Astrocyte (in vitro differentiated cells and primary cell): ENCODE results near the gene BPIFA2. TPM values are rescaled to one million over a fixed set of nuclear protein-coding genes. Genes with fewer than 3 reads are reported as not detected.

ENCODE experiments used
- DNase-seq: peaks from one replicate; pipeline ENCODE4 v3.0.0-alpha.2; 2010; ENCODE audit warnings: low read depth
- FAIRE-seq: peaks from 2 replicates; lab custom pipeline; 2011; peaks lifted over from hg19 to GRCh38; lab: Jason Lieb, UNC
- H2AFZ ChIP-seq: 2 replicates; pipeline ENCODE4 v1.6.0; 2012; ENCODE audit warnings: low read depth, low read length, inconsistent platforms
- H3K27ac ChIP-seq: 2 replicates; pipeline ENCODE4 v1.5.1; 2011; ENCODE audit warnings: low read depth, low read length, inconsistent platforms
- H3K27me3 ChIP-seq: 2 replicates; pipeline ENCODE4 v1.6.0; 2011; ENCODE audit warnings: low read length, inconsistent platforms; ENCODE audit not compliant: insufficient read depth
- H3K36me3 ChIP-seq: 2 replicates; pipeline ENCODE4 v1.5.1; 2011; ENCODE audit warnings: low read length, inconsistent platforms; ENCODE audit not compliant: insufficient read depth
- H3K4me1 ChIP-seq: 2 replicates; pipeline ENCODE4 v1.5.1; 2011; ENCODE audit warnings: low read length, inconsistent platforms; ENCODE audit not compliant: insufficient read depth
- H3K4me2 ChIP-seq: 2 replicates; pipeline ENCODE4 v1.6.0; 2012; ENCODE audit warnings: low read length, inconsistent platforms
- H3K4me3 ChIP-seq: 2 replicates; pipeline ENCODE4 v1.5.1; 2011; ENCODE audit warnings: low read depth, mild to moderate bottlenecking, low read length, inconsistent platforms; ENCODE audit not compliant: insufficient read depth
- H3K79me2 ChIP-seq: 2 replicates; pipeline ENCODE4 v1.6.0; 2012; ENCODE audit warnings: mild to moderate bottlenecking, low read length, inconsistent platforms; ENCODE audit not compliant: insufficient read depth
- H3K9ac ChIP-seq: 2 replicates; pipeline ENCODE4 v1.6.0; 2012; ENCODE audit warnings: mild to moderate bottlenecking, low read length, inconsistent platforms
- H3K9me3 ChIP-seq: 2 replicates; pipeline ENCODE4 v1.5.1; 2012; ENCODE audit warnings: low read depth, mild to moderate bottlenecking, low read length, inconsistent platforms; ENCODE audit not compliant: insufficient read depth
- H4K20me1 ChIP-seq: 2 replicates; pipeline ENCODE4 v1.6.0; 2012; ENCODE audit warnings: low read length, inconsistent platforms; ENCODE audit not compliant: insufficient read depth
- H3K27ac Mint-ChIP-seq: one replicate; pipeline ENCODE4 v1.8.0; 2021; ENCODE audit warnings: mild to moderate bottlenecking, mixed read lengths; ENCODE audit not compliant: unreplicated experiment
- H3K27me3 Mint-ChIP-seq: one replicate; pipeline ENCODE4 v1.8.0; 2021; ENCODE audit warnings: low read depth, mixed read lengths; ENCODE audit not compliant: unreplicated experiment
- H3K36me3 Mint-ChIP-seq: one replicate; pipeline ENCODE4 v1.8.0; 2021; ENCODE audit warnings: low read depth, mixed read lengths; ENCODE audit not compliant: unreplicated experiment
- H3K4me1 Mint-ChIP-seq: one replicate; pipeline ENCODE4 v1.8.0; 2021; ENCODE audit warnings: low read depth, mixed read lengths; ENCODE audit not compliant: unreplicated experiment
- H3K4me3 Mint-ChIP-seq: one replicate; pipeline ENCODE4 v1.8.0; 2021; ENCODE audit warnings: mild to moderate bottlenecking, moderate library complexity, mixed read lengths; ENCODE audit not compliant: unreplicated experiment
- H3K9me3 Mint-ChIP-seq: one replicate; pipeline ENCODE4 v1.8.0; 2021; ENCODE audit warnings: mild to moderate bottlenecking, mixed read lengths; ENCODE audit not compliant: unreplicated experiment
- EZH2 ChIP-seq: IDR thresholded peaks from 2 replicates; pipeline ENCODE4 v1.6.1; 2012; ENCODE audit warnings: mild to moderate bottlenecking, low read length, inconsistent platforms; ENCODE audit not compliant: insufficient read depth
- total RNA-seq: library from RNA; stranded (reverse); gene quantifications from 2 replicates; pipeline ENCODE4 v1.2.1, GENCODE V29; 2021
- TF ChIP-seq, protein P1 (sequence below): IDR thresholded peaks from 2 replicates; pipeline ENCODE4 v1.5.1; 2011; ENCODE audit warnings: low read depth, mild to moderate bottlenecking, inconsistent platforms, low read length, moderate library complexity; ENCODE audit not compliant: insufficient read depth

The BPIFA2 gene
- total RNA-seq, 1 donor from 2014 or later = not detected

GRCh38 chr20:33169176-33169794 is 1.3 kb downstream of the BPIFA2 start:
- H3K36me3 Mint-ChIP-seq = no peaks in the 10 kb centered on the region
- Histone ChIP-seq H3K4me3 (no peak overlapping the region), H3K4me2 (no peak overlapping the region), H3K36me3 (no peaks in the 10 kb centered on the region), H3K4me1 (no peaks in the 10 kb centered on the region), H3K9me3 (no peaks in the 10 kb centered on the region), H4K20me1 (no peaks in the 10 kb centered on the region), H3K79me2 (no peaks in the 10 kb centered on the region), H2AFZ (no peak overlapping the region), H3K27ac (no peak overlapping the region), H3K9ac (no peak overlapping the region), H3K27me3 (no peaks in the 10 kb centered on the region)
- H3K27me3 Mint-ChIP-seq = peaks cover 23% of the 10 kb centered on the region
- H3K9me3 Mint-ChIP-seq = peaks cover 6% of the 10 kb centered on the region
- no peaks in the 10 kb centered on the region for H3K4me1 Mint-ChIP-seq
- no peak overlapping the region for H3K4me3 Mint-ChIP-seq
- no peak for FAIRE-seq
- TF ChIP-seq, protein P1, sequence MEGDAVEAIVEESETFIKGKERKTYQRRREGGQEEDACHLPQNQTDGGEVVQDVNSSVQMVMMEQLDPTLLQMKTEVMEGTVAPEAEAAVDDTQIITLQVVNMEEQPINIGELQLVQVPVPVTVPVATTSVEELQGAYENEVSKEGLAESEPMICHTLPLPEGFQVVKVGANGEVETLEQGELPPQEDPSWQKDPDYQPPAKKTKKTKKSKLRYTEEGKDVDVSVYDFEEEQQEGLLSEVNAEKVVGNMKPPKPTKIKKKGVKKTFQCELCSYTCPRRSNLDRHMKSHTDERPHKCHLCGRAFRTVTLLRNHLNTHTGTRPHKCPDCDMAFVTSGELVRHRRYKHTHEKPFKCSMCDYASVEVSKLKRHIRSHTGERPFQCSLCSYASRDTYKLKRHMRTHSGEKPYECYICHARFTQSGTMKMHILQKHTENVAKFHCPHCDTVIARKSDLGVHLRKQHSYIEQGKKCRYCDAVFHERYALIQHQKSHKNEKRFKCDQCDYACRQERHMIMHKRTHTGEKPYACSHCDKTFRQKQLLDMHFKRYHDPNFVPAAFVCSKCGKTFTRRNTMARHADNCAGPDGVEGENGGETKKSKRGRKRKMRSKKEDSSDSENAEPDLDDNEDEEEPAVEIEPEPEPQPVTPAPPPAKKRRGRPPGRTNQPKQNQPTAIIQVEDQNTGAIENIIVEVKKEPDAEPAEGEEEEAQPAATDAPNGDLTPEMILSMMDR = peak; percentile 41
- TF ChIP-seq EZH2 = no peak
- no peak overlapping the region for H3K27ac Mint-ChIP-seq
- DNase-seq = no peak

GRCh38 chr20:33172781-33173180 is 4.8 kb downstream of the BPIFA2 start:
- Histone ChIP-seq H3K4me3 (no peak overlapping the region), H4K20me1 (no peaks in the 10 kb centered on the region), H3K79me2 (no peaks in the 10 kb centered on the region), H3K4me1 (no peaks in the 10 kb centered on the region), H3K36me3 (no peaks in the 10 kb centered on the region), H2AFZ (no peak overlapping the region), H3K4me2 (no peak overlapping the region), H3K9me3 (no peaks in the 10 kb centered on the region), H3K27me3 (no peaks in the 10 kb centered on the region), H3K27ac (no peak overlapping the region), H3K9ac (no peak overlapping the region)
- no peaks in the 10 kb centered on the region for H3K4me1 Mint-ChIP-seq
- FAIRE-seq (no peak), DNase-seq (no peak)
- H3K4me3 Mint-ChIP-seq = no peak overlapping the region
- TF ChIP-seq EZH2 = no peak
- TF ChIP-seq, protein P1 = no peak
- no peak overlapping the region for H3K27ac Mint-ChIP-seq
- peaks cover 21% of the 10 kb centered on the region for H3K27me3 Mint-ChIP-seq
- peaks cover 6% of the 10 kb centered on the region for H3K9me3 Mint-ChIP-seq
- H3K36me3 Mint-ChIP-seq = no peaks in the 10 kb centered on the region

- Histone ChIP-seq H3K79me2 (no peaks in the 10 kb centered on the region), H4K20me1 (no peaks in the 10 kb centered on the region), H3K36me3 (no peaks in the 10 kb centered on the region), H3K9me3 (no peaks in the 10 kb centered on the region), H2AFZ (no peak overlapping the region), H3K9ac (no peak overlapping the region), H3K4me1 (no peaks in the 10 kb centered on the region), H3K27ac (no peak overlapping the region), H3K27me3 (no peaks in the 10 kb centered on the region), H3K4me2 (no peak overlapping the region), H3K4me3 (no peak overlapping the region)
- Mint-ChIP-seq H3K9me3 (peaks cover 3% of the 10 kb centered on the region), H3K4me3 (no peak overlapping the region), H3K27ac (no peak overlapping the region), H3K36me3 (no peaks in the 10 kb centered on the region), H3K4me1 (no peaks in the 10 kb centered on the region), H3K27me3 (peaks cover 22% of the 10 kb centered on the region)
- TF ChIP-seq, protein P1 = no peak
- TF ChIP-seq EZH2 = no peak
- DNase-seq (no peak), FAIRE-seq (no peak)
Measured at GRCh38 chr20:33175123-33175522, 7.2 kb downstream of the BPIFA2 start.
